NCI-H2107 (cell line): Measurements from ENCODE around the gene B4GALT1.
A peak's percentile ranks its signal among the peaks of the same experiment; 100 is the strongest.

Experiments used
- DNase-seq: peaks from one replicate; lab custom pipeline; 2025; lab: John Stamatoyannopoulos, UW

B4GALT1 gene, protein sequence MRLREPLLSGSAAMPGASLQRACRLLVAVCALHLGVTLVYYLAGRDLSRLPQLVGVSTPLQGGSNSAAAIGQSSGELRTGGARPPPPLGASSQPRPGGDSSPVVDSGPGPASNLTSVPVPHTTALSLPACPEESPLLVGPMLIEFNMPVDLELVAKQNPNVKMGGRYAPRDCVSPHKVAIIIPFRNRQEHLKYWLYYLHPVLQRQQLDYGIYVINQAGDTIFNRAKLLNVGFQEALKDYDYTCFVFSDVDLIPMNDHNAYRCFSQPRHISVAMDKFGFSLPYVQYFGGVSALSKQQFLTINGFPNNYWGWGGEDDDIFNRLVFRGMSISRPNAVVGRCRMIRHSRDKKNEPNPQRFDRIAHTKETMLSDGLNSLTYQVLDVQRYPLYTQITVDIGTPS

DNA sequence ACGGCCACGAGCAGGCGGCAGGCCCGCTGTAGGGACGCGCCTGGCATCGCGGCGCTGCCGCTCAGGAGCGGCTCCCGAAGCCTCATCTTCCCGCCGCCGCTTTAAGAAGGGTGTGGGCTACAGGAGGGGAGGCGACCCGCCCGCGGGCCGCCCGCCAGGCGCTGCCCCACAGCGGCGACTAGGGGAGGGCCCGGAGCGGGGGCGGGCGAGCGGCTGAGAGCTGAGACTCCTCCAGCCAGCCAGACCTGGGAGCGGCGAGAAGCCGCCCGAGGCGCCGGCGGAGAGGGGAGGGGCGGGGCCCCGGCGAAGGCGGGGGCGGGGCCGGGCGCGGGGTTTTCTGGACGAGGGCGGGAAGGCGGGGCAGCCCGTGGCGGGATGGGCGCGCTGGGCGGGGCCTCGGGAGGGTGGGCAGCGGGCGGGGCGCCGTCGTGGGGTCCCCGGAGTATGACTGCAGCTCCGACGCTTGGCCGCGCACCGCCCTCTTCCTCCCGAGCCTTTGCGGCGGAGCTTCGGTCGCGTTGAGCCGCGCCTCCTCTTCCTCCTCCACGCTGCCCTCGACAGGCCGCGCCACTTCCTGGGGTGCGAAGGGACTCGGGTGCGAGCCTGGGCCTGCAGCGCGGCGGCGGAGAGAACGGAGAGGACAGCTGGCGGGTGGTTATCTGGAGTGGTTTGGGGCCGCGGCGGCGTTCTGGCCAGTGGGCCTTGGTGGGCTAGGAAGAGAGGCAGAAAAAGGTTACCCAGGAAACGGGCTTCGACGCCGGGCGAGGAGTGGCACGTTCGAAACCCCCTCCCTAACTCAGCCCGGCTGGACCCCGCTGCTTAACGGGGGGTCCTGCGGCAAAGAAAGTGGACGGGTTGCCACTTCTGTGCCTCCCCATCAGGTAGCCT, at the start of gene B4GALT1:
Gene B4GALT1 (minus strand): TSS at position 253 of the 888 bp plus-strand sequence. CDS start 167 bp downstream, at position 86.
- peak; percentile 65 for DNase-seq

DNA sequence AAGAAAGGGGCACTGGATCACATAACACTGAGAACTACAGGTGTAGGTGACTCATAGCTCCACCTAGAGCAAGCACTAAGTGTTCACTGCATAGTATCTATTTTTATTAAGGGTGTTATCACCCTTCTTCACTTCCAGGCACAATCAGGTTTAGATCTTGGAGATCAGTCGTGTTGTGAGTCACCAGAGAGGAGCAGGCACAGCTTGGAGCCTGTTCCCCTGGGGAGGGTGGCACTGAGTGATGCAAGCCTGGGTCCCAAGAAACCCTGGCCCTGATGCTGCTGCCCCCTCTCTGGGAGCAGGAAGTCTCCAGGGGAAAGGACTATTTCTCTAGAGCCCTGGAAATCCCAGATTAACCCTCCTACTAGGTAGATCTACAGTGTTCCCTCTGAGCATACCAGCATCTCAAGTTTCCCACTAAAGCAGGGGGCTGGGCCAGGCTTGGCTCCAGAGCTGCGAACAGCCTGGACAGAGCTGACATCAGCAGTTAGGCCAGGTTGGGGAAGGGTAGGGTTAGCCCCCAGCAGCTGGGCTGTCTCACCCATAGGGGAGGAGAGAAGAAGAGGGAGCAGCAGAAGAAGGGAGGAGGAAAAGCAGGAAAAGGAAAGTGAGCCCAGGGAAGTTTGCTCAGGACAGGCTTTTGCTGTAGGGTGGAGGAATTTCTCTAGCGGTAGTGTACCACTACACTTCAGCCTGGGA, 44.7 kb upstream of the B4GALT1 start:
- DNase-seq = no peak

DNA sequence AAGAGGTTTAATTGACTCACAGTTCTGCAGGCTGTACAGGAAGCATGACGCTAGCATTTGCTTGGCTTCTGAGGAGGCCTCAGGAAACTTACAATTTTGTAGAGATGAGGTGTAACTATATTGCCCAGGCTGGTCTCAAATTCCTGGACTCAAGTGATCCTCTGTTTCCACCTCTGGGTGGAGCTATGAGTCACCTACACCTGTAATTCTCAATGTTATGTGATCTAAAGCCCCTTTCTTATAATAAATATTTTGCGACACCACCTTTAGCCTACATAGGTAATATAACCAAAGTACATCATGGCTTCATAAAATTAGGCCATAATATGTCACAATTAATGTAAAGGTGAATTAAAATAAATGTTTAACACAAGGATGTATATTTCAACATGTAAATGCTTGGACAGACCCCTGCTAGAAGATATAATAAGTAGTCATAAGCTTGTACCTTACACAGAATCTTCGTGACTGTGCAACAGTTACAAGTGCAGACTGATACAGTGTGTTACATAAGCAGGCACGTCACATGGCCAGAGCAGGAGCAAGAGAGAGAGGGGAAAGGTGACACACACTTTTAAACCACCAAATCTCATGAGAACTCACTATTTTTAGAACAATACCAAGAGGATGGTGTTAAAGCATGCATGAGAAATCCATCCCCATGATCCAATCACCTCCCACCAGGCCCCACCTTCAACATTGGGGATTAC, 43.0 kb upstream of the B4GALT1 start:
- no peak for DNase-seq

DNA sequence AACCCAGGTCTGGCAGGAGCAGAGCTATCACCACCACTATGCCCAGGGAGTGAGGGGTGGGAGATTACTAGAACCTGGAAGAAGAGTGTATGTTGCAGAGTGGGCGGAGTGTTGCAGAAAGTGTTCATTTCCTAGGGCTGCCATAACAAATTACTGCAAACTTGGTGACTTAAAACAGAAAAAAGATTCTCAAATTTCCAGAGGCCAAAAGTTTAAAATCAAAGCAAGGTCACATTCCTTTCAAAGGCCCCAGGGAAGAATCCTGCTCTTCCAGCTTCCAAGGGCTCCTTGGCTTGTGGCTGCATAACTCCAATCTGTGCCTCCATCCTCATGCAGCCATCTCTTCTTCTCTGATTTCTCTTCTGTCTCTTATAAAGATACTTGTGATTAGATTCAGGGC, 42.3 kb upstream of the B4GALT1 start:
- no peak for DNase-seq

DNA sequence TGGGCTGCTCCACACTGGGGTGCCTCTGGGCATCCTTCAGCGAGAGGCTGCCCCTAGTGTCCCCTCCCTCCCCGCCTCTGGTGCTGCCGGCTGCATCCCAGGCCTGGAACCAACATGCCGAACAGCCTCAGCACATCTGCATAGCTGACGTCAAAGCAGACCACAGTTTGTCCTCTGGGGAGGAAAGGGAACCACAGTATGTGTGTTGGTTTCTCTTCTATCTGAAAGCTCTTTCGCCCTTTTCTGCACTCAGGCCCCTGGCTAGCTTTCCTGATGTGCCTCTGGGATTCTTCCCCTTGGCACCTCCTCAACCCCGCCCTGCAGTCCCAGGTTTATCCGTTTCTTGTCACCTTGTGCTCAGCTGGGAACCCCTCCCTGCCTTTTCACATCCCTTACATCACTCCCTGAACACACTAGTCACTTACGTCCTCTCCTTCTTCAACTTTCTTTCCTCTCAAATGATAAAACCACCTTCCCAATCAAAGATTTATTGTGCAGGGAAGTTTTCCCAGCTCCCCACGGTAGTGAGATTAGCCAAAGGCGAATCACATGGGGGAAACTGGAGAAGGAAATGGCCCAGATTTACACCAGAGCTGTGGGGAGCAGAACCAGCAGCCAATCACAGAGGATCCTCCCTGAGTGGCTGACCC, 35.5 kb upstream of the B4GALT1 start:
- DNase-seq = no peak

DNA sequence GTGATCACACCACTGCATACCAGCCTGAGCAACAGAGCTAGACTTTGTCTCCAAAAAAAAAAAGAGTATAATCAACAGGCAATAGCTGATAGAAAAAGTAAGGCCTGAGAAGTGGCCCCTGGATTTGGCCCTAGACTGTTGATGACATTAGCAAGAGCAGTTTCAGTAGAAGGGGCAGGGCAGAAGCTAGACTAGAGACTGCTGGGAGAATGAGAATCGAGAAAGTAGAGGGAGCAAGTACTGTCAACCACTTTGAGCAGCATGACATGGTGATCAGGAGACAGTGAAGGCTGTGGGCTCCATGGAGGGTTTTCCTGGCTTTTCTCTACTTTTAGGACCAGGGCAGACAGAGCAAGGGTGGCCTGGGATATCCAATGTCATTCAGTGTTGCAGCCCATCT, 34.9 kb upstream of the B4GALT1 start:
- DNase-seq = no peak

DNA sequence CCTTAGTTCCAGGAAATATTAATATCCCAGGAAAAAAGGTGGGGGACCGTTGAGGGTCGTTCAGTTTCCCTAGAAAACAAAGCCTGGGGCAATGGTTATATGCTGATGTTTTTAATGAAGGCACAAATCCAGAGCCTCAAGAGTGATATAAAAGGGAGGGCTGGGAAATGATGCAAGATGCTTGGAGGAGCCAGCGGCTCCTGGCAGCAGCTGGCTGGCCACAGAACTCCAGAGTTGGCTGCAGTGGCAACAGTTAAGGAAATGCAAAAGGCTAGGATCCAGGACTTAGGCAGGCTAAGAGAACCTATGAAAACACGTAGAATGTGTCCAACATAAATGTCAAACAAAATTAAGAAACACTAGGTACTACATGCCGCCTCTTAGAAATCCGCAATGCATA, 31.0 kb upstream of the B4GALT1 start:
- DNase-seq = no peak

DNA sequence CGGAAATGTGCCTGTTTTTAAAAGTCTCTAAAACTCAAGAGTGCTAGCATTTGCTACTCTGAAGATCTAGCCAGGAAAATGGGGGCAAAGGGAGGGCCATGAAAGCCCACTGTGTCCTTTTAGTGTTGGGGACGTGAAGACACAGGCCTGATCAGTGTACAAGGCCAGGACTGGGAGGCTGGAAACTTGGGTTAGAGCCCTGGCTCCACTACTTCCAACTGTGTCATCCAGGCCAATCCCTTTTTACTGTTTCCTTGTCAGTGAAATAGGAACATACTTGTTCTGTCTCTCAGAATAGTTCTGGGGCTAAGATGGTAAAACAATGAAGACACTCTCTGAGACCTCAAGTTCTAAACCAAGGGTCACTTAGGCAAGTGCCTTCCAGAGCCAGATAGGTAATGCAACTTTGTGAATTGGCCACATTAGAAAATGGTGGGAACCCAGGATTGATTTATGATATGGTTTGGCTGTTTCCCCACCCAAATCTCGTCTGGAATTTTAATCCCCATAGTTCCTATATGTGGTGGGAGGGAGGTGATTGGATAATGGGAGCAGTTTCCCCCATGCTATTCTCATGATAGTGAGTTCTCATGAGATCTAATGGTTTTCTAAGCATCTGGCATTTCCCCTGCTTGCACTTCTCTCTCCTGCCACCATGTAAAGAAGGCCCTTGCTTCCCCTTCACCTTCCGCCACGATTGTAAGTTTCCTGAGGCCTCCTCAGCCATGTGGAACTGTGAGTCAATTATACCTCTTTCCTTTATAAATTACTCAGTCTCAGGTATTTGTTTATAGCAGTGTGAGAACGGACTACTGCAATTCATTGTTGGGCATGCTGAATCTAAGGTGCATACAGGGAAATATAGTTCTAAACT, 30.4 kb upstream of the B4GALT1 start:
- DNase-seq = no peak

DNA sequence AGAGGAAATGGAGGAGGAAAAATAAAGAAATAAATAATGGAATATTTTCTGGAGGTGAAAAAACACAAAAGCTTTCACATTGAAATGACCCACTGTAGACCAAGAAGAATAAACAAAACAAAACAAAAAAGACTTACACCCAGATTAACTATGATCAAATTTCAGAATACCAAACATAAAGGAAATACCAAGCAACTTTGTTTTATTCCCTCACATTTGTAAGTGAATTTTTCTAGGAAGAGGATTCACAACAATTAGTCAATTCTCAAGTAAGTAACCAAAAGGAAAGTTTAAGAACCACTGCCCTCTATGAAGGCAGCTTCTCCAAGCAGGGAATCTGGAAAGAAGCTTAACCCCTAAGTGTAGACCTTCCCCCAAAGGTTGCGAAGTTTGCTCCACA, 29.6 kb upstream of the B4GALT1 start:
- no peak for DNase-seq

DNA sequence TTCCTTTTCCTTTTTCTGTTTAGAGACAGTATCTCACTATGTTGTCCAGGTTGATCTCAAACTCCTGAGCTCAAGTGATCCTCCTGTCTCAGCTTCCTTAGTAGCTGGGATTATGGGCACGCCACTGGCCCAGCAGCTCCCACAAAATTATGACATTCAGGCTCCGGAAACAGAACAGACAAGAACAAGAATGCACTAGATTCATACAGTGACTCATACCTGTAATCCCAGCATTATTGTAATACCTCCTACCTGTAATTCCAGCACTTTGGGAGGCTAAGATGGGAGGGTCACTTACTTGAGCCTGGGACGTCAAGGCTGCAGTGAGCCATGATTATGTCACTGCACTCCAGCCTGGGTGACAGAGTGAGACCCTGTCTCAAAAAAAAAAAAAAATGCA, 26.7 kb upstream of the B4GALT1 start:
- no peak for DNase-seq

DNA sequence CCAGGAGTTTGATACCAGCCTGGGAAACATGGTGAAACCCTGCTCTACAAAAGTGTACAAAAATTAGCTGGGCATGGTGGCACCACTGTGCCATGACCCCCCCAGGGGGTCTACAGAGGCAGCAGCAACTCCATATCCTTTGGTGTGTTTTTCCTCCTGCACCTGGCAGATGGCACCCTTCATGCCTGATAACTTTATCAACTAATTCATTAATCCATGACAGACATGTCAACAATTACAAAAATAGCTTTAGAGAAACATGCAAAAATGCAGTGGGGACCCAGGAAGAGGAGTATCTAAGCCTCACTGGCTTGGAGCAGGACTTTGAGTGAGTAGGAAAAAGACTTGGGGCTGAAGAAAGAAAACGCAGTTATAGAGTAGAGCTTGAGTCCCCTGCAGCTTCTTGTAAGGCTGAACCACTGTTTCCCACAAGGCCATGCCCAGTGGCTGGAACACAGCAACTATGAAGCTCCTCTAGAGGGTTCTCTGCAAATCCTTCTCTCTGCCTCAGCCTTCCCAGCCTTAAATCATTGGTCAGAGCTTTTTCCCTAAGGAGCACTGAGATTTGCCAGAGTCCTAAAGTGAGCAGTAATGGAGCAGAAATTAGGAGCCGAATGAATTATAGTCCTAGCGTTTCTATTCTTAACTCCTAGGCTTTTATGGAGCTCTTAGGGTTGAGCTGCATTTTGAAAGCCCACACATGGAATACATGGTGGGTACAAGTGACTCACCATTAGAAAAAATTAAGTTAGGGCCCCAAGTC, 25.5 kb upstream of the B4GALT1 start:
- DNase-seq = no peak

DNA sequence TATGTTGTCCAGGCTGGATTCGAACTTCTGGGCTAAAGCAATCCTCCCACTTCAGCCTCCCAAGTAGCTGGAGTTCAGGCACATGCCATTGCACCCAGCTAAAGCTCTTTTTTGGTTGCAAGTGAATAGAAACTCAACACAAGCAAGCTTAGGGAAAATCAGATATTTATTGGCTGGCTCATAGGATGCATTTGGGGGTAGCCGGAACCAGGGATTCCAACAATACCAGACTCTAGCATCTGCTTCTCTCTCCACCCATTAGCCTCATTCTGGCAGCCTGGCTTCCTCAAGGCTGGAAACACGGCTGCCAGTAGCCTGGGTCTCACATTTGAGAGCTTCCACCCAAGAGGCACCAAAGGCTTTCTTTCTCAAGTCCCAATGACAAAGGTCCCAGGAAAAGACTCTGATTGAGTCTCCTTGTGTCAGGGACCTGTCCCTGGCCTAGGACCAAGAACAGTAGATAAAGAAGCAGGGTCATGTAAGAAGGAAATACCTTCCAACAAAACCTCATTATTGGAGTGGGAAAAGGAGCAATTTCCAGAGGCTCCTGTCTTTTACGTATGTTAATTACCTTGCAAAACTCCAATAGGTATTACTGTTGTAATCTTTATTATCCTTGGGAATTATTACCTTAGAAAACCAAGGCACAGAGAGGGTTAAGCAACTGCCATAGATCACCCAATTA, 23.0 kb upstream of the B4GALT1 start:
- DNase-seq = no peak

DNA sequence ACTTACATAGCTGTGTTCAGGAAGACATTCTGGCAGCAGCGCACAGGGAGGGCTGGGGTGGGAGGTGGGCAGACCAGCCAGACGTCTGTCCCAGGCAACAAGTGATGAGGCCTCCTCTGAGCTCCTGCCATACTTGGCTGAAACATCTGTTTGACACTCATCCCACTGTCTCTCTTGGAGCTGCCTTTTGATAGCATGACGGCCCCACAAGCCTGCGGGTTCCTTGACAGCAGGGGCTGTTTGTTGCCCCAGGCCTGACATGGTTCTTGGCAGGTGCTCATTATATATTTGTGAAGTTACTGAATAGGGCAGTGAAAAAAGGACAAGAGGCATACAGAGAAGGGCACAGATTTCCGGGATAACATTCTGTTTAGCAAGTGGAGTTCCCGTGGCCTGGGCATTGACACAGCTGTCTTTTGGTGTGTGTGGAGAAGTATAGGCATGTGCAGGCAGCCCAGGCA, 22.2 kb upstream of the B4GALT1 start:
- DNase-seq = no peak

DNA sequence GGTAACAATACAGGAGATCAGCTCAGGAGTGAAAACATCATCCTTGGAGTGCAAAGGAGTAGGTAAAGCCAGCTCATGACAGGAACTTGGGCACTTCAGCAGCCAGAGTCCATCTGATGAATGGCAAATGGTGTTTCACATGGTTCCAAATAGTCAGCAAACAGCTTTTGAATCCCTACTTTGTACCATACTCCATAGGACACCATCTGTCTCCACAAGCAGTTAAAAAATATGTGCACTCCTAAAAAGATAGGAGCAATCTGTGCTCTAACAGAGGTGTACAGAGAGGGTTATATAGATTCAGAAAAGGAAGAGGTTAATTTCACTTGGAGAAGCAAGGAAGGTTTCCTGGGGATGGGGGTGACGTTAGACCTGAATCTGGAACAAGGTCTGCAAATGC, 21.6 kb upstream of the B4GALT1 start:
- DNase-seq = no peak

DNA sequence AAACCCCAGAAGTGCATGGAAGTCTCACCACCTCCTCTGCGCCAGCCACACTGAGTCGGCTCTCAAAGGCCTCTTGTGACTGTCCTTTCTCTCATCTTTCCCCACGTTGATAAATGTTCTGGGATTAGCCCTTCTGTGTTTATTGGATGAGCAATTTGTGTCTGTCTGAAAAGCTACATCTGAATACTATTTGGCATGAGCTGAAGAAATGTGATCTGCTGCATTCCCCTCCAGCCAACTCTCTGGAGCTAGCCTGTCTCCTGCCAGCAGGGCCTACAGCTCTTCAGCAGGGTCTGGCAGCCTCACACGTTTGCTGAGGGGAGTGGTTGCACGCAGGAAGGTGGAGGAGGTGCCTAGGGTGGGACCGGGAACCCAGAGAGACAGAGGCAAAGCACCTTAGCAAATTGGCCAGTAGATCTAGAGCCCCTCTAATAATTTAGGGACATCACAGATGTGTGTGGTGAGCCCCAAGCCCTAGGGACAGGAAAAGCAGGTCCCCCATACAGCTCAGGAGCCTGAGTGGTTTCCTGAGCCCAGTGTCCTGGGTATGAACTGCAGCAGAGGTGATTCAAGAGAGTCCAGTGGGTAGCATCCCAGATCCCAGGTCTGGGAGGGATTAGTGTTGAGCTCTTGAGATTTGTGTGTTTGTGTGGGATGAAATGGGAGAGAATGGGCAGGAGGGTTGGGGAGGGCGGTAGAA, 20.5 kb upstream of the B4GALT1 start:
- DNase-seq = peak; percentile 26

DNA sequence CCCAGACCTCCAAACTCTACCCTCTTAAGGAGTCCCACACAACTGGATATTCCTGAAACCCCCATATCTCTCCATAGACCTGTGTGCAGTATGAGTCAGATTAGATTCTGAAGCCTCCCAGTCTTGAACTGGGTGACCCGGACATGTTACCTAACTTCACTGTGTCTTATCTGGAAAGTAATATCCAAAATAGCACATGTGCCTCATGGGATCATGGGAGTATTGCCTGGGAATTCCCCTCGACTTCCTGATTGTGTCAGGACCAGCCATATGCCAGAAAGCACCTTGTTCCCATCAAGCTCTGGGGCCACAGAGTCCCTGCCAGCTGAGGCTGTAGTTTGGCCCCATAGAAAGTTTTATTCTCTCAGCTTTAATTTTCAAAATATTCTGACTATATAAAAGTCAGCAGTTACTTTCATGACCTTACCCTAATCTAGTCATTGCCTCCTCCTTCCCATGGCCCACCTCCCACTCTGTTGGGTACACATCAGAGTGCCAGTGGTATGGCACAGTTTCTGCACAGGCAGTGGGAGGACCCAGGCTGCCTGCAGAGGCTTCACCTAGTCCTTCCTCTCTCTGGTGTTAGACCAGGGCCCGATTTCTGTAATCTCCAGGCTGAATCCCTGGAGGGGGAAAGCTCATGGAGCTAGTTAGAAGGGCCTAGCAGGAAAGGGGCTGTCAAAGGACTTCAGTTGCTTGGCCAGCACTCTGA, 19.5 kb upstream of the B4GALT1 start:
- DNase-seq = no peak

DNA sequence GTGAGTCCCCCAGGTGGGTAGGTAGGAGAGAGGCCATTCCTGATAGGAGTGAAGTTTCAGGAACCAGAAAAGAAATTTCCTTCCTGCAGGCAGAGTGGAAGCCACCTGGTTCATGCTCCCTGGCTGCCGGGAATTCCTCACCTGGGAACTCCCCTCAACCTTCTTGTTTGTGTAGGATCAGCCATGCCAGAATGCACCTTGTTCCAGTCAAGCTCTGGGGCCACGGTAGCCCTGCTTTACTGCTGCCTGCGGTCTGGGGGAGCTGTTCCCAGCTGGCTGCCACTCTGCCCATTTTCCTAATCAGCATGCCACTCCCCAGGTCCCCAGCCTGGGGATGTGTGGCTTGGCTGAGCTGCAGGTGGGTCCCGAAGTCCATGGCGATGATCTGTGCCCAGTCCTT, 18.7 kb upstream of the B4GALT1 start:
- DNase-seq = no peak

DNA sequence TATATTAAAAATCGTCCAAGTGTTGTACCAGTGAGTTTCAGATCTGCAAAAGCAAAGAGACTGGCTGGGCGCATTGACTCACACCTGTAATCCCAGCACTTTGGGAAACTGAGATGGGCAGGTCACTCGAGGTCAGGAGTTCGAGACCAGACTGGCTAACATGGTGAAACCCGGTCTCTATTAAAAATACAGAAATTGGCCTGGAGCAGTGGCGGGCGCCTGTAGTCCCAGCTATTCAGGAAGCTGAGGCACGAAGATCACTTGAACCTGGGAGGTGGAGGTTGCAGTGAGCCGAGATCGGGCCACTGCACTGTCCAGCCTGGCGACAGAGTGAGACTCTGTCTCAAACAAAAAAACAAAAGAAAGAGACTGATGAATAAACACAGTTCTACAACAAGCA, 18.3 kb upstream of the B4GALT1 start:
- no peak for DNase-seq
